ENCODE measurements around the gene SERGEF.
"Not testable (repeated sequence)": the region's sequence is repeated elsewhere in the genome, so short reads cannot be mapped to it uniquely, and the experiment has no call there.

The SERGEF gene

DNA sequence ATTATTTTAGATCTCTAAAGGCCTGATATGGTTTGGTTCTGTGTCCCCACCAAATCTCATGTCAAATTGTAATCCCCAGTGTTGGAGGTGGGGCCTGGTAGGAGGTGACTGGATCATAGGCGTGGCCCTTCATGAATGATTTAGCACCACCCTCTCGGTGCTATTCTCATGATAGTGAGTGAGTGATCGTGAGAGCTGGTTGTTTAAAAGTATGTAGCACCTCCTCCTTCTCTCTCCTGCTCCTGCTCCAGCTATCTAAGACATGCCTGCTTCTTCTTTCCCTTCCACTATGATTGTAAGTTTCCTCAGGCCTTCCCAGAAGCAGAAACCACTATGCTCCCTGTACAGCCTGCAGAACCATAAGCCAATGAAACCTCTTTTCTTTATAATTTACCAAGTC is 114.1 kb downstream of the SERGEF start:
- DNase-seq = no peak

- DNase-seq = no peak
Observed at GRCh38 chr11:17898071-17898470, 114.8 kb downstream of the SERGEF start.

DNA sequence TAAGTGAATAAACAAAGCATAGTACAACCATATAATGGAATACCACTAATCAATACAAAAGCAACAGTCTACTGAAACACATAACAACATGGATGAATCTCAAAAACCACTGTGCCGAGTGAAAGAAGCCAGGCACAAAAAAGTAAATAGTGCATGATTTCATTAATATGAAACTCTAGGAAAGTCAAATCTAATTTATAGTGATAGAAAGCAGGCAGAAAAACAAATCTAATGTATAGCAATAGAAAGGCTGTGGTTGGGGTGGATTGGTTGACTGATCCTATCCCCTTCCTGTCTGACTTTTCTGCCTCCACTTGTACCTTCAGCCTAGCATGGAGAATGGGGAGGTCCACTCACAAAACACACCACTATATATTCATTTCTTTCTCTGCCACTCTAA is 115.4 kb downstream of the SERGEF start:
- no peak for DNase-seq

GRCh38 chr11:17896496-17897151 is 116.2 kb downstream of the SERGEF start:
- DNase-seq = not testable (repeated sequence)

GRCh38 chr11:17894929-17895658 is 117.8 kb downstream of the SERGEF start:
- no peak for DNase-seq

GRCh38 chr11:17892409-17892808 is 120.4 kb downstream of the SERGEF start:
- DNase-seq = no peak

DNA sequence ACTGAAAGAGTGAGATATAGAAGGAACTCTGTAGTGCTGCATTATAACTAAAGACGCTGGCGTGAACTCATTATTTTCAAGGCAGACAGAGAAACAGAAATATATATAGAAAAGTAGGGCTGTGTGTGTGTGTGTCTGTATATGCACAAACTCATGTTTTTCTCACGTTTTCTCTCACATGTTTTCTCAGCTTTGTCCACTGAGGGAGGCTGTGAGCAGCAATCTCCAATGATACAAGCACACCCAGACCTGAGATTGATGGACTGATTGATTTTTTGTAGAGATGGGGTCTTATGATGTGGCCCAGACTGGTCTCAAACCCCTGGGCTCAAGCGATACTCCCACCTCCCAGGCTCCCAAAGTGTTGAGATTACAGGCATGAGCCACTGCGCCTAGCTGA is 122.5 kb downstream of the SERGEF start:
- DNase-seq = no peak

GRCh38 chr11:17887779-17888178 is 125.1 kb downstream of the SERGEF start:
- DNase-seq = no peak

DNA sequence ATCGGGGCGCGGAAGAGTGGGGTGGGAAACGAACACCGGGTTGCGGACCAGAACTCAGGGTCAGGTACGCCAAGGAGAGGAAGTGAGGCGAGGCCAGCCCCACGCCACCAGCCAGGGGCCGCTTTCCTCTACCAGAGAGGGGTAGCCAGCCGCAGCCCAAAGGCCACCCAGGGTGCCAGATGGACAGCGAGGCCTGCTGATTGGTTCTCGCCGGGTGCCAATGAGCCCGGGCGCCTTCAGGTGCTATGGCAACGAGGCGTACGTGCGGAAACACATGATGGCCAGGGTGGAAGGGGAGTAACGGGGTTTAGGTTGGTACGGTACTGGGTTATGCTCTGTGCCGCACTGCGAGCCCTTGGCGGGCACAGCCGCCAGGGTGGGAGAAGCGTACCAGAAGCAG is 128.9 kb downstream of the SERGEF start:
- no peak for DNase-seq

GRCh38 chr11:17883057-17883456 is 129.8 kb downstream of the SERGEF start:
- DNase-seq = no peak

- no peak for DNase-seq
Observed at GRCh38 chr11:17878743-17879142, 134.1 kb downstream of the SERGEF start.

- no peak for DNase-seq
Observed at GRCh38 chr11:17877886-17878285, 135.0 kb downstream of the SERGEF start.

- no peak for DNase-seq
Observed at GRCh38 chr11:17876827-17877226, 136.0 kb downstream of the SERGEF start.

DNA sequence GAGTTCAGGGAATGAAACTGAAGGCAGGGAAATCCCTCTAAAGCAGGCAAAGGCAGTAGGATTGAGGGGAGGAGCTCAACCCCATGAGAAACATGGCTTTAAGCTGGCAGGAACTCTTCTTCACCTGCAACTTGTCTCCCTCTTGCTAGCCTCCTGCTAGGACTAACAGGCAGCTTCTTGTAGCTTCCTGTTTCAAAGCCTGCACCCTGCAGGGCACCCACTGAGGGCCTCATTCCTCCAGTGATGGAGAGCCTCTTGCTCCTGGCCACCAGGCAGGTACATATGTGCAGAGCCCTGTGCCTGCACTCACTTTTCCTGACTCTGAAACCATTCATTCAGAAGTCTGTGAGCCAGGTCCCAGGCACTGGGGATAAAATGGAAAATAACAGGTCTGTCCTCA is 137.0 kb downstream of the SERGEF start:
- DNase-seq = no peak

- no peak for DNase-seq
Observed at GRCh38 chr11:17873586-17873985, 139.3 kb downstream of the SERGEF start.

GRCh38 chr11:17868398-17868797 is 144.4 kb downstream of the SERGEF start:
- DNase-seq = not testable (repeated sequence)

GRCh38 chr11:17867341-17867740 is 145.5 kb downstream of the SERGEF start:
- no peak for DNase-seq

DNA sequence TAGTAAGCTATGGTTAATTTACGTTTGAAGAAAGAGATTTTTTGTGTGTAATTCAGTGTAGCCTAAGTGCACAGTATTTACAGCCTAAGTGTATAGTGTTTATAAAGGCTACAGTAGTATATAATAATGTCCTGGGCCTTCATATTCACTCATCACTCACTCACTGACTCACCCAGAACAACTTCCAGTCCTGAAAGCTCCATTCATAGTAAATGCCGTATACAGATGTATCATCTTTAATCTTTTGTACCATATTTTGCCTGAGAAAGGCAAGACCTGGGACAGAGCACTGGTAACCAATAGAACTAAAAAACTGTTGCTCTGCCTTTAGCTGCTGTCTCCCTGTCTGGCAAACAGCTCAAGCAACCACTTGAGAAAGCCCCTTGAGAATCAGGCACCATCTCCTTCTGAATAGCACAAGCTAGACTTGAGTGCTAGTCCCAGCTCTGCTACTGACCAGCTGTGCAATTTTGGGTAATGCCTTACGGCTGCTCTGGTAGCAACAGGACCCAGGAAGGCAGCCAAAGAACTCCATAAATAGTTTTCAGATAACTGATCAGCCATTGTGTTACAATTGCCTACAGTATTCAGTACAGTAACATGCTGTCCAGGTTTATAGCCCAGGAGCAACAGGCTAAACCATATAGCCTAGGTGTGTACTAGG is 146.9 kb downstream of the SERGEF start:
- DNase-seq = no peak

GRCh38 chr11:17864478-17864941 is 148.3 kb downstream of the SERGEF start:
- DNase-seq = no peak

- no peak for DNase-seq
Observed at GRCh38 chr11:17861036-17861755, 151.7 kb downstream of the SERGEF start.

DNA sequence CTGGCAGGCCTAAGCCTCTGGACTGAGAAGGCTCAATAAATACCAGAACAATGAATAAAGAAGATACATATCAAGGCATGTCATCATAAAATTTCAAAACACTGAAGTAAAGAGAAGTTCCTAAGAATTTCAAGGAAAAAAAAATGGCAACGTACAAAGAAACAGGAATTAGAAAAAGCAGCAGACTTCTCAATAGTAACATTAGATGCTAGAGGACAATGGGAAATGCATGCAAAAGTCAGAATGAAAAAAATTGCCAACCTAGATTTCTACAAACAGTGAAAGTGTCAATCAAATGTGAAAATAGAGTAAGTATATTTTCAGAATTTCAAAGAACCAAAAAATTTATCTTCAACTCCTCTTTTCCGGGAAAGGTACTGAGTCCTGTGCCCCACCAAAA is 153.3 kb downstream of the SERGEF start:
- no peak for DNase-seq

DNA sequence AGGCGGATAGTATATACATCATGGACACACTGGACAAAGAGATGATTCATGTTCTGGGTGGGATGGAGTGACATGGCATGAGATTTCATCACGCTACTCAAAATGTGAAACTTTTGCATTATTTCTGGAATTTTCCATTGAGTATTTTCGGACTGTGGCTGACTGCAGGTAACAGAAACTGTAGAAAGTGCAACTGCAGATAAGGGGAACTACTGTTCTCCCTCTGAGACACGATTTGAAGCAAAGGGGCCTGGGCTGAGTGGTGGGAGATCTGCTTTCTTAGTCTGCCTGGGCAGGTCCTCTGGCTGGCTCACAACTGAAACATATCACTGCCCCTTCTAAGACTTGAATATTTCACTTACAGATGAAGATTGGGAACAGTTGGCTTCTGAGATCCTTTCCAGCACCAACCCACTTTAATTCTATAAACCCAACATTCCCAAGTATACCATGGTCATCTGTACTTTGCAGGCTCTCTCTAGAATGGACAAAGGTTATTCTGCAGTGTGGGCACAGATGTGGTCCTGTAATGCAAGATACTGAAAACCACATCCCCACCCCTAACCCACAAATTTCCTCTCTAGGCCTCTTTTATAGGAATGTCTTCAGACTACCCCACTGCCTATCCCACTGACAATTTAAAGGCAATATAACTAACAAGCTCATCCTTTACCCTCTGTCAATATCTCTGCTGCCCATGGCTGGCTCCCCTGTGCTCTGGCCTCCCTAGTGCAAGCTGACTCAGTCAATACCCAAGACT is 157.1 kb downstream of the SERGEF start:
- no peak for DNase-seq

DNA sequence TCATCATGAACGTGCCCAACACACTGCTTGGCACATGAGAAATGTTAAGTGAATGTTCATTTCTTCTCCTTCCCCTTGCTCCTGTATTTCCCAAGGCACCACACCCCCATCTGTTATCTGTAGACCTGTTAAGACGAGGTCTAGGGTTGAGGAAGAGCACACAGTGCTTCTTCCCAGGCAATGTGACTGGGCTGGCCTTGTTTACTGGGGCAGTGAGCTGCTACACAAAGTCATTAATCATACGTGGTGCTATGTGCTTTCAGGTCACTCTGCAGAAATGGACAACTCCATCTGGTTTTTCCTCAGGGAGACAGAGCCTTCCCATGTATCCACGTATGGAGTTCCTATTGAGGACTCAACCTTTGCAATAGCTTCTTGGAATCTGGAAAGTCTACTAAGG is 159.6 kb downstream of the SERGEF start:
- no peak for DNase-seq

Measured in kidney glomerular epithelial cell (primary cell).